CD14-positive monocyte (primary cell): ENCODE data around the gene SUCLG2. TPM values are rescaled to one million over a fixed set of nuclear protein-coding genes. Genes with fewer than 3 reads are reported as not detected.

Experiments used
- DNase-seq, 3 donors: peaks; one replicate each; pipeline ENCODE4 v3.0.0-alpha.2; 2011 to 2022
- H2AFZ ChIP-seq: 2 replicates; pipeline ENCODE4 v1.6.0; 2012; ENCODE audit warnings: mild to moderate bottlenecking, low read depth, low read length, inconsistent platforms; ENCODE audit not compliant: insufficient read depth, poor library complexity, severe bottlenecking
- H3K27ac ChIP-seq, 2 donors: 1 replicate in 1 of 2; 2 replicates in 1 of 2; pipeline ENCODE4 v1.5.1; 2012 to 2013; ENCODE audit warnings: low read length in 2 of 2, control low read depth in 1 of 2, inconsistent platforms in 1 of 2, low read depth in 1 of 2, mild to moderate bottlenecking in 1 of 2
- H3K27me3 ChIP-seq, 2 donors: one replicate each; pipeline versions ENCODE4 v1.6.0 to v1.6.1; 2011 to 2013; ENCODE audit warnings: low read length in 2 of 2; ENCODE audit not compliant: control insufficient read depth in 2 of 2, insufficient read depth in 2 of 2
- H3K36me3 ChIP-seq, 2 donors: replicated peaks in 1 of 2; 1 replicate in 1 of 2; 2 replicates in 1 of 2; pipeline versions ENCODE4 v1.5.1 to v1.6.1; 2012 to 2013; ENCODE audit warnings: low read length in 2 of 2, control low read depth in 1 of 2, inconsistent platforms in 1 of 2, mild to moderate bottlenecking in 1 of 2; ENCODE audit not compliant: insufficient read depth in 2 of 2, control insufficient read depth in 1 of 2
- H3K4me1 ChIP-seq, 2 donors: 1 replicate in 1 of 2; 2 replicates in 1 of 2; pipeline versions ENCODE4 v1.5.1 to v1.6.1; 2012 to 2013; ENCODE audit warnings: low read length in 2 of 2, control low read depth in 1 of 2, inconsistent platforms in 1 of 2, mild to moderate bottlenecking in 1 of 2, moderate library complexity in 1 of 2; ENCODE audit not compliant: insufficient read depth in 2 of 2, control insufficient read depth in 1 of 2
- H3K4me2 ChIP-seq: replicated peaks from 2 replicates; pipeline ENCODE3; 2012; ENCODE audit warnings: low read length, moderate library complexity, mild to moderate bottlenecking; ENCODE audit not compliant: poor library complexity, severe bottlenecking; ENCODE audit errors: extremely low read depth
- H3K4me3 ChIP-seq, 3 experiments: fragments of 200-600 bp in 1 of 3; sonication (generic) in 1 of 3; replicated peaks in 1 of 3; 1 replicate in 2 of 3; 2 replicates in 1 of 3; pipeline ENCODE4 v1.5.1; 2011 to 2013; ENCODE audit warnings: low read length in 3 of 3, mild to moderate bottlenecking in 3 of 3, control low read depth in 2 of 3, low read depth in 2 of 3, inconsistent platforms in 1 of 3, moderate library complexity in 1 of 3
- H3K79me2 ChIP-seq: 2 replicates; pipeline ENCODE4 v1.6.0; 2012; ENCODE audit warnings: mild to moderate bottlenecking, control low read depth, inconsistent platforms, low read length, moderate library complexity; ENCODE audit not compliant: insufficient read depth
- H3K9ac ChIP-seq: 2 replicates; pipeline ENCODE4 v1.6.0; 2017; ENCODE audit warnings: low read length, mild to moderate bottlenecking; ENCODE audit not compliant: insufficient read depth, poor library complexity, severe bottlenecking
- H3K9me3 ChIP-seq, 2 donors: replicated peaks in 1 of 2; 1 replicate in 1 of 2; 2 replicates in 1 of 2; pipeline versions ENCODE4 v1.5.1 to v1.6.1; 2012 to 2013; ENCODE audit warnings: low read length in 2 of 2, control low read depth in 1 of 2; ENCODE audit not compliant: control insufficient read depth in 1 of 2, insufficient read depth in 1 of 2
- H4K20me1 ChIP-seq: 2 replicates; pipeline ENCODE4 v1.6.0; 2012; ENCODE audit warnings: mild to moderate bottlenecking, low read length, control low read depth, moderate library complexity; ENCODE audit not compliant: insufficient read depth
- H3K27ac Mint-ChIP-seq, 7 donors: one replicate each; pipeline ENCODE4 v1.8.0; 2020; ENCODE audit warnings: mild to moderate bottlenecking in 7 of 7, mixed read lengths in 7 of 7, moderate library complexity in 6 of 7, inconsistent platforms in 2 of 7
- H3K27me3 Mint-ChIP-seq, 3 donors: one replicate each; pipeline ENCODE4 v1.8.0; 2021 to 2022; ENCODE audit warnings: low read depth in 3 of 3, mild to moderate bottlenecking in 3 of 3, mixed read lengths in 3 of 3, moderate library complexity in 3 of 3, inconsistent platforms in 1 of 3
- H3K36me3 Mint-ChIP-seq, 2 donors: one replicate each; pipeline ENCODE4 v1.8.0; 2020; ENCODE audit warnings: mixed read lengths in 2 of 2, inconsistent platforms in 1 of 2, mild to moderate bottlenecking in 1 of 2
- H3K4me1 Mint-ChIP-seq: one replicate; pipeline ENCODE4 v1.8.0; 2020; ENCODE audit warnings: mild to moderate bottlenecking, mixed read lengths
- H3K4me3 Mint-ChIP-seq, 2 donors: one replicate each; pipeline ENCODE4 v1.8.0; 2020; ENCODE audit warnings: mild to moderate bottlenecking in 2 of 2, mixed read lengths in 2 of 2, moderate library complexity in 1 of 2
- H3K9me3 Mint-ChIP-seq, 7 donors: one replicate each; pipeline ENCODE4 v1.8.0; 2020 to 2022; ENCODE audit warnings: mixed read lengths in 7 of 7, mild to moderate bottlenecking in 6 of 7, moderate library complexity in 6 of 7, inconsistent platforms in 2 of 7
- CTCF ChIP-seq: fragments of 200-600 bp; IDR thresholded peaks from one replicate; pipeline ENCODE4 v1.8.0; 2022; ENCODE audit warnings: antibody characterized with exemption, mild to moderate bottlenecking
- WGBS: methylation state at CpG from one replicate; pipeline ENCODE4 v1.1.5; 2013; ENCODE audit warnings: missing lambda C conversion rate; ENCODE audit not compliant: insufficient coverage; 5-methylcytosine and 5-hydroxymethylcytosine counted together
- intact Hi-C, 2 donors: fragments of 100-400 bp; cut with micrococcal nuclease; formaldehyde crosslinking; loops; one replicate each; pipeline versions ENCODE4 v1.15.0 to v1.15.1; 2023
- polyA plus RNA-seq, 3 donors: library from polyadenylated mRNA; depleted of rRNA in 1 of 3; unstranded in 2 of 3; stranded (reverse) in 1 of 3; fragments of 300-500 nt in 2 of 3; fragments of >200 nt in 1 of 3; fragmentation: Illumina TruSeq in 2 of 3; gene quantifications; 1 replicate in 2 of 3; 2 replicates in 1 of 3; pipeline ENCODE4 v1.2.3, GENCODE V29; 2012 to 2021

SUCLG2 gene
- polyA plus RNA-seq, 3 donors = 10.8 to 37.5 (median 32.9) TPM

- H3K79me2 ChIP-seq = no peaks in the 10 kb centered on the region
- no peak overlapping the region for H3K4me2 ChIP-seq
- TF ChIP-seq CTCF = no peak
- H3K4me1 Mint-ChIP-seq = no peaks in the 10 kb centered on the region
- no peak for DNase-seq
- H3K4me3 Mint-ChIP-seq = no peak overlapping the region
- H3K36me3 ChIP-seq = no peaks in the 10 kb centered on the region
- intact Hi-C loops = no loop called here
- H3K4me1 ChIP-seq = no peaks in the 10 kb centered on the region
- H3K27ac Mint-ChIP-seq = no peak overlapping the region
- no peaks in the 10 kb centered on the region for H3K9me3 ChIP-seq
- no peak overlapping the region for H2AFZ ChIP-seq
- WGBS = 100% methylated on average over 3 of the region's 5 CpGs
- H3K4me3 ChIP-seq = no peak overlapping the region
- H4K20me1 ChIP-seq = no peaks in the 10 kb centered on the region
- H3K27ac ChIP-seq = no peak overlapping the region
- H3K36me3 Mint-ChIP-seq = peaks cover 6 to 7% of the 10 kb centered on the region in 2 donors
- H3K9ac ChIP-seq = no peak overlapping the region
- H3K27me3 Mint-ChIP-seq = no peaks in the 10 kb centered on the region
- H3K9me3 Mint-ChIP-seq = peaks cover 0 to 8% (median 4%) of the 10 kb centered on the region in 7 donors
- H3K27me3 ChIP-seq = no peaks in the 10 kb centered on the region
Observed at GRCh38 chr3:67437789-67438188, 216.6 kb downstream of the SUCLG2 start.

- no peak overlapping the region for H3K4me3 ChIP-seq
- peaks cover 0 to 8% (median 4%) of the 10 kb centered on the region in 7 donors for H3K9me3 Mint-ChIP-seq
- no peak overlapping the region for H3K27ac Mint-ChIP-seq
- no peaks in the 10 kb centered on the region for H3K9me3 ChIP-seq
- no peaks in the 10 kb centered on the region for H3K27me3 ChIP-seq
- no peak overlapping the region for H2AFZ ChIP-seq
- H3K36me3 Mint-ChIP-seq = peaks cover 6 to 7% of the 10 kb centered on the region in 2 donors
- H3K4me1 ChIP-seq = no peaks in the 10 kb centered on the region
- H3K79me2 ChIP-seq = no peaks in the 10 kb centered on the region
- H3K9ac ChIP-seq = no peak overlapping the region
- H3K27ac ChIP-seq = no peak overlapping the region
- H3K27me3 Mint-ChIP-seq = no peaks in the 10 kb centered on the region
- H4K20me1 ChIP-seq = no peaks in the 10 kb centered on the region
- H3K4me1 Mint-ChIP-seq = no peaks in the 10 kb centered on the region
- H3K4me3 Mint-ChIP-seq = no peak overlapping the region
- no peak for DNase-seq
- no peak overlapping the region for H3K4me2 ChIP-seq
- WGBS = 100% methylated on average over 1 of the region's 3 CpGs
- no peak for TF ChIP-seq CTCF
- intact Hi-C loops = no loop called here
- H3K36me3 ChIP-seq = no peaks in the 10 kb centered on the region
Observed at GRCh38 chr3:67437090-67437489, 217.3 kb downstream of the SUCLG2 start.
